Heart left ventricle (tissue), 16 donors: ENCODE measurements around the gene EHBP1L1. TPM values are rescaled to one million over a fixed set of nuclear protein-coding genes. Genes with fewer than 3 reads are reported as not detected.
A peak's percentile ranks its signal among the peaks of the same experiment; 100 is the strongest.

Experiments used
- ATAC-seq, 4 donors: fragments of 200-7000 bp; cut with Tn5 transposase; one replicate each; pipeline ENCODE4 v1.9.1; 2020 to 2022; ENCODE audit warnings: moderate library complexity in 4 of 4, mild to moderate bottlenecking in 3 of 4, moderate number of reproducible peaks in 1 of 4
- DNase-seq, 5 donors: peaks; one replicate each; pipeline ENCODE4 v3.0.0-alpha.2; 2020
- H3K27ac ChIP-seq, 12 donors: fragments of 200-600 bp; sonication (generic) in 4 of 12; one replicate each; pipeline versions ENCODE4 v1.5.0 to v1.8.0; 2016 to 2022; ENCODE audit warnings: mild to moderate bottlenecking in 2 of 12
- H3K27me3 ChIP-seq, 9 donors: fragments of 200-600 bp; sonication (generic) in 2 of 9; one replicate each; pipeline versions ENCODE4 v1.5.1 to v1.8.0; 2016 to 2022; ENCODE audit warnings: mild to moderate bottlenecking in 3 of 9
- H3K36me3 ChIP-seq, 9 donors: fragments of 200-600 bp; sonication (generic) in 2 of 9; one replicate each; pipeline versions ENCODE4 v1.5.0 to v1.8.0; 2018 to 2022; ENCODE audit warnings: mild to moderate bottlenecking in 2 of 9
- H3K4me1 ChIP-seq, 12 donors: fragments of 200-600 bp; sonication (generic) in 4 of 12; one replicate each; pipeline versions ENCODE4 v1.5.0 to v1.8.0; 2016 to 2022; ENCODE audit warnings: mild to moderate bottlenecking in 3 of 12
- H3K4me3 ChIP-seq, 12 donors: fragments of 200-600 bp; sonication (generic) in 4 of 12; one replicate each; pipeline versions ENCODE4 v1.5.0 to v1.8.0; 2017 to 2022; ENCODE audit warnings: mild to moderate bottlenecking in 9 of 12, moderate library complexity in 4 of 12
- H3K9me3 ChIP-seq, 12 donors: fragments of 200-600 bp; sonication (generic) in 4 of 12; one replicate each; pipeline versions ENCODE4 v1.5.0 to v1.8.0; 2016 to 2022; ENCODE audit warnings: mild to moderate bottlenecking in 1 of 12
- CTCF ChIP-seq, 12 donors: fragments of 200-600 bp; sonication (generic) in 4 of 12; IDR thresholded peaks; one replicate each; pipeline versions ENCODE4 v1.5.0 to v1.8.0; 2018 to 2022; ENCODE audit warnings: antibody characterized with exemption in 12 of 12, mild to moderate bottlenecking in 5 of 12
- POLR2A ChIP-seq, 2 donors: fragments of 450-650 bp; IDR thresholded peaks; one replicate each; pipeline ENCODE4 v1.6.1; 2017; ENCODE audit warnings: antibody characterized with exemption in 2 of 2, mild to moderate bottlenecking in 2 of 2, moderate library complexity in 2 of 2
- WGBS, 4 donors: extraction: QIAGEN DNeasy Blood & Tissue Kit in 2 of 4; methylation state at CpG; one replicate each; pipeline versions ENCODE4 v1.1.5 to v1.1.7; 2013 to 2018; 5-methylcytosine and 5-hydroxymethylcytosine counted together
- intact Hi-C, 10 donors: fragments of 100-400 bp; cut with DNase I; formaldehyde crosslinking; loops; one replicate each; pipeline versions ENCODE4 v1.11.1 to v1.14.2; 2022
- polyA plus RNA-seq, 2 donors: library from polyadenylated mRNA; stranded (reverse); fragments of 200-250 nt; gene quantifications; one replicate each; pipeline ENCODE4 v1.2.3, GENCODE V29; 2013
- total RNA-seq, 9 donors: library from RNA; depleted of rRNA in 2 of 9; stranded (reverse); fragments of >200 nt in 2 of 9; fragmentation: NEBNext Ultra II Directional in 3 of 9; extraction: Animal tissue kit (Norgen Biotek cat#: 25700) in 3 of 9; gene quantifications; one replicate each; pipeline versions ENCODE4 v1.1.0 to v1.2.4, GENCODE V29; 2016 to 2023
- donor health status: ischemic (EF 13 %, LVEDD 7.1; RV severe dilation, severe dysfunction).
- donor health status: healthy with polysubstance abuse.
- donor health status: DM: no; HTN: yes; CAD: no.
- donor health status: DM: no; HTN: no; CAD: no.
- donor health status: ischemic (EF 25% LVEDD 6.9; RV normal size, moderate dysfunction).
- donor health status: ischemic (EF 25% LVEDD 5.7; RV mildly dilated, moderate dysfunction).
- donor health status: healthy.
- donor health status: DM: yes; HTN: yes; CAD: no.
- donor health status: ischemic (EF 35%, LVEDD 5.7; RV mildly dilated, moderate dysfunction).
- donor health status: nonischemic (EF 11% LVEDD 7.7; RV severe dilation, severe dysfunction).
- donor health status: DM: yes; HTN: yes; CAD: no.
- donor health status: PGD.
- donor health status: ischemic (EF 29% LVEDD 5.4; RV normal size, mild dysfunction).
- donor health status: nonischemic (EF 23%, LVEDD 6.1; RV moderate dilation, normal function).

Gene EHBP1L1
- total and polyA plus RNA-seq, 11 donors, result 37.4 to 144 (median 79.0) TPM

- no peaks in the 10 kb centered on the region for H3K9me3 ChIP-seq
- WGBS, 4 donors, result 10 to 40% (median 23%) methylated on average over 5 to 6 of the region's 6 CpGs
- peak overlapping the region in 3 of 12 donors; percentile 19 to 85 (median 79) for H3K4me3 ChIP-seq
- intact Hi-C loops, result loop anchor here in 1 of 10 donors (2.0 kb wide), 1 partner anchor 15 kb away; no protein-coding TSS in a partner anchor
- TF ChIP-seq POLR2A (IDR thresholded peaks at IDR 0.05), result peak in 1 of 2 donors; percentile 15
- TF ChIP-seq CTCF (IDR thresholded peaks at IDR 0.05), result no peak
- H3K36me3 ChIP-seq, result peaks cover 0 to 31% (median 19%) of the 10 kb centered on the region in 9 donors
- peaks cover 6 to 79% (median 59%) of the 10 kb centered on the region in 12 donors for H3K4me1 ChIP-seq
- H3K27me3 ChIP-seq, result no peaks in the 10 kb centered on the region
- ATAC-seq (peak in 3 of 4 donors; percentile 24 to 51 (median 42)), DNase-seq (peak; percentile 55 to 85 (median 74))
- H3K27ac ChIP-seq, result peak overlapping the region in 11 of 12 donors; percentile 57 to 99 (median 94)
Measured at GRCh38 chr11:65555693-65556231, 20.1 kb upstream of the EHBP1L1 start.

GRCh38 chr11:65556470-65557279 is 19.2 kb upstream of the EHBP1L1 start:
- ATAC-seq, result no peak
- WGBS, 4 donors, result 76 to 82% (median 79%) methylated on average over 12 of the region's 12 CpGs
- Histone ChIP-seq H3K4me3 (peak overlapping the region in 11 of 12 donors; percentile 58 to 85 (median 68)), H3K4me1 (peaks cover 6 to 84% (median 64%) of the 10 kb centered on the region in 12 donors), H3K27ac (peak overlapping the region; percentile 86 to 99 (median 96)), H3K27me3 (no peaks in the 10 kb centered on the region), H3K9me3 (no peaks in the 10 kb centered on the region), H3K36me3 (peaks cover 0 to 22% (median 10%) of the 10 kb centered on the region in 9 donors)
- TF ChIP-seq CTCF (IDR thresholded peaks at IDR 0.05), result no peak
- no peak for TF ChIP-seq POLR2A (IDR thresholded peaks at IDR 0.05)
- DNase-seq, result peak in 1 of 5 donors; percentile 7
- intact Hi-C loops, result no loop called here

GRCh38 chr11:65557280-65558001 is 18.4 kb upstream of the EHBP1L1 start:
- H3K4me1 ChIP-seq, result peaks cover 6 to 78% (median 63%) of the 10 kb centered on the region in 12 donors
- ATAC-seq (no peak), DNase-seq (peak in 2 of 5 donors; percentile 55 to 60)
- peaks cover 0 to 16% (median 4%) of the 10 kb centered on the region in 9 donors for H3K36me3 ChIP-seq
- H3K4me3 ChIP-seq, result peak overlapping the region; percentile 49 to 85 (median 67)
- WGBS, 4 donors, result 2 to 4% (median 2%) methylated on average over 13 to 47 of the region's 47 CpGs
- H3K9me3 ChIP-seq, result no peaks in the 10 kb centered on the region
- intact Hi-C loops, result loop anchor here in 1 of 10 donors (1.0 kb wide), 1 partner anchor 16 kb away; no protein-coding TSS in a partner anchor
- TF ChIP-seq POLR2A (IDR thresholded peaks at IDR 0.05) (no peak), CTCF (IDR thresholded peaks at IDR 0.05) (no peak)
- no peaks in the 10 kb centered on the region for H3K27me3 ChIP-seq
- peak overlapping the region; percentile 86 to 99 (median 96) for H3K27ac ChIP-seq
